Measurements from ENCODE around the gene OTX1.
"Not testable (repeated sequence)": the region's sequence is repeated elsewhere in the genome, so short reads cannot be mapped to it uniquely, and the experiment has no call there.

Gene OTX1

GRCh38 chr2:63050334-63051041 is at the start of gene OTX1:
Gene OTX1 (plus strand): TSS chr2:63050830. CDS start chr2:63052991, 2,161 bp downstream.
- in situ Hi-C loops (cut with MboI; ENCODE audit: low sequenced_read_pairs), result no loop called here

GRCh38 chr2:63001576-63001975 is 49.1 kb upstream of the OTX1 start:
- in situ Hi-C loops (cut with MboI; ENCODE audit: low sequenced_read_pairs), result no loop called here

- in situ Hi-C loops (cut with MboI; ENCODE audit: low sequenced_read_pairs), result no loop called here
Observed at GRCh38 chr2:63003351-63003750, 47.3 kb upstream of the OTX1 start.

DNA sequence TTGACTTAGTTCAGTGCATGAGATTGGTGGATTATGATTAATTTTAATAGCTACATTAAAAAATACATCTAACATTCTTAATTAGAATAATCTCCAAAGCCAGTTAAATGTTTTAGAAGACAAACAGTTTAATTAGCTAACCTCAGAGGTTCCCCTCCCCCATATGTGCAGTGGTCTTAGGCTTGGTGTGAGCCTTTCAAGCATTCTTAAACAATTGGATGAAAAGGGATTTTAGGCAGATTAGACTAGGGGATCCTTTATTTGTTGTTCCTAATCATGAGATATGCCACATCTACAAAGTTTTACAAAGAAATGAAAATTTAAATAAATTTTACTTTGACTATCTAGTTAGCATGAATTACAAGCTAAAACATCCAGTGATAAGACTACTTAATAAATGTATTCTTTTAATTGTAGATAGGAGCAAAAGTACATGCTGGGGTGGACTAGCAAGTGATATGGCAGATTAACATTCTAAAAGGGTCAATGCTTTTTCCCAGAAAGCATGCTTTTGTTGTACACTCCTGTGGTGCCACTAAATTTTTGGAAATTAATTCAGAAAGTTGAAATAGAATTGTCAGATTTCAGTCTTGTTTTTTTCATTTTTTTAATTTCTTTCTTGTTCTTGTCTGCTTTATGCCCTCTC is 42.7 kb upstream of the OTX1 start:
- in situ Hi-C loops (cut with MboI; ENCODE audit: low sequenced_read_pairs), result no loop called here

DNA sequence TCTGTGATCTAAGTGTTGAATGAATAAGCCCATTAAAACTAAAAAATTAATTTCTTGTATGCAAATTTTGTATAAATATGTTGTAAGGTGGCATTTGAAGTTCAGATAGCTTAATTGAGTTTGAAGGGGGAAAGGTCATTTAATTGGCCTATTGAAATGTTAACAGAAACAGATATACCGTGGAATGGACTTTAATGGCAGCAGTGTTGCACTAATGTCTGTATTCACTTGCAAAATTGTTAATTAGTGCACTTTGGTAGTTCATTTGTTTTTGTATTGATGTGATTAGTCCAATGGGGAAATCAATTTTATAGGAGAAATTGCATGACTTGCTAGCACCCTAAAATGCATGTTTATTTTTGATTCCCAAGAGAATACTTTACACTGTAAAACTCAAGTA is 41.8 kb upstream of the OTX1 start:
- in situ Hi-C loops (cut with MboI; ENCODE audit: low sequenced_read_pairs), result no loop called here

GRCh38 chr2:63009490-63009889 is 41.1 kb upstream of the OTX1 start:
- in situ Hi-C loops (cut with MboI; ENCODE audit: low sequenced_read_pairs), result no loop called here

GRCh38 chr2:63012541-63012940 is 38.1 kb upstream of the OTX1 start:
- in situ Hi-C loops (cut with MboI; ENCODE audit: low sequenced_read_pairs), result no loop called here

DNA sequence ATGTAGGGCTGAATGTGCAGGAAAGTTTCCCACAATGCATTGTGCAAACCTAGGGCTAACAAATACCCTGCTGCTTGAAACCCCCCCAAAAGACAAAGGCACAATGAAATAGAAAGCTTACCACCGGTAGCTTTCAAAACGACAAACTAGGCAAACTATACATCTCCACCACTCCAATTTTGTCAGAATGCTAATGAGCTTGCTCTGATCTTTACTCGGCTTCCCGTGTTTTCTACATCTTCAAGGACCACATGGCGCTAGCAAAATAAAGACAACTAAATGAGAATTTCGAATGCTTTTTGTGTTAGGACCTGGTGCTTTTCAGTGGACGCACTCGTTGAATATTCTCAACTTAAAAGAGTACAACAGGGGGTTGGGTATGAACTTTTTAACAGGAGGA is 37.2 kb upstream of the OTX1 start:
- in situ Hi-C loops (cut with MboI; ENCODE audit: low sequenced_read_pairs), result no loop called here

DNA sequence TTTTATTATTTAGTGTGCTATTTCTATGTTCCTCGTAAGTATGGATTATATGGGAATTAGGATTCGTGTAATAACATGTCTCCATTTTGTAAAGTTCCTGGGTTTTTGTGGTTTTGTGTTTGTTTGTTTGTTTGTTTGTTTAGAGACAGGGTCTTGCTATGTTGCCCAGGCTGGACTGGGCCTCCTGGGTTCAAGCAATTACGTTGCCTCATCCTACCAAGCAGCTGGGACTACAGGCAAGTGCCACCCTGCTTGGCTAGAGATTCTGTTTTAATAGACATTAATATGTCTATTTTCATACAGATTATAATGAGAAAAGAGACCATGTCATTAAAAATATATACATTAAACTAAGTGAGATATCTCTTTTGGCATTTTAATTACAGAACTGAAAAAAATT is 35.2 kb upstream of the OTX1 start:
- in situ Hi-C loops (cut with MboI; ENCODE audit: low sequenced_read_pairs), result no loop called here

GRCh38 chr2:63018439-63018838 is 32.2 kb upstream of the OTX1 start:
- in situ Hi-C loops (cut with MboI; ENCODE audit: low sequenced_read_pairs), result no loop called here

DNA sequence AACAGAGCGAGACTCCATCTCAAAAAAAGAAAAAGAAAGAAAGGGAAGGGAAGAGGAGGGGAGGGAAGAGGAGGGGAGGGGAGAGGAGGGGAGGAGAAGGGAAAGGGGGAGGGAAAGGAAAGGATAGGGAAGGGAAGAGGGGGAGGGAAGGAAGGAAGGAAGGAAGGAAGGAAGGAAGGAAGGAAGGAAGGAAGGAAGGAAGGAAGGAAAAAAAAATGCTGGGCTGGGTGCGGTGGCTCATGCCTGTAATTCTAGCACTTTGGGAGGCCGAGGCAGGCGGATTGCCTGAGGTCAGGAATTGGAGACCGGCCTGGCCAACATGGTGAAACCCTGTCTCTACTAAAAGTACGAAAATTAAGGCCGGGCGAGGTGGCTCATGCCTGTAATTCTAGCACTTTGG is 30.9 kb upstream of the OTX1 start:
- in situ Hi-C loops (cut with MboI; ENCODE audit: low sequenced_read_pairs), result not testable (repeated sequence)

DNA sequence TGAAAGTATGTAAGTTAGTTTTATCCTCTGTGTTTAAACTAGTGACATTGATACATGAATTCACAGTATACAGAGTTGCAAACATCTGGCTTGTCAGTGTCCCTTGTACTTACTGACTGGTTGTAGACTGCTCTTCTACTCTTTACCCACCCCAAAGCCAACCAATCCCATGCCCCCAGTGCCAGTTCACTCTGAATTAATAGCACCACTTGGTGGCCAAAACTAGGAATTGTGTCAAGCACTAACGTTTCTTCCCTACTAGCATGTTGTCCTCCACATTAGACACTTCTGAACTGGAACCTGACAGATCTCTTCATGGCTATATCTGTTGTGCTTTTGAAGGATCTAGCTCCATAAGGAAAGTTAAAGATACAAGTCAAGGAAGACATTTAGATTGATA is 27.2 kb upstream of the OTX1 start:
- in situ Hi-C loops (cut with MboI; ENCODE audit: low sequenced_read_pairs), result no loop called here

- in situ Hi-C loops (cut with MboI; ENCODE audit: low sequenced_read_pairs), result no loop called here
Observed at GRCh38 chr2:63027220-63027619, 23.4 kb upstream of the OTX1 start.

DNA sequence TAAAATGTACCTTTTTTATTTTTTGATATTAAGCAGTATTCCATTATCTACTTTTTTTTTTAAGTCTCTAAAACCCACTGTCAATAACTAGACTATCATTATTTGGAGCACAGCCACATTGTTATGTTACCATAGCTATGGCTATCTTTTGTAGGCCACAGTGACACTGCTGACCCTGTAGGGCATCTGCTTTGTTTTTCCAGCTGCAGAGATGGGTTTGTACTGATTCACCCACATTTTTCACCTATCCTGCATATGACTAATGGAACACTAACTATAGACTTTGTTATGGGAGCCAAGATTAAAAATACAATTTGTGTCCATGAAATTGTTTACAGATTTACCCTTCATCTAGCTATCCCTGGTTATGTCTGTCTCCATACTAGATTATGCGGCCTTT is 21.6 kb upstream of the OTX1 start:
- in situ Hi-C loops (cut with MboI; ENCODE audit: low sequenced_read_pairs), result no loop called here

DNA sequence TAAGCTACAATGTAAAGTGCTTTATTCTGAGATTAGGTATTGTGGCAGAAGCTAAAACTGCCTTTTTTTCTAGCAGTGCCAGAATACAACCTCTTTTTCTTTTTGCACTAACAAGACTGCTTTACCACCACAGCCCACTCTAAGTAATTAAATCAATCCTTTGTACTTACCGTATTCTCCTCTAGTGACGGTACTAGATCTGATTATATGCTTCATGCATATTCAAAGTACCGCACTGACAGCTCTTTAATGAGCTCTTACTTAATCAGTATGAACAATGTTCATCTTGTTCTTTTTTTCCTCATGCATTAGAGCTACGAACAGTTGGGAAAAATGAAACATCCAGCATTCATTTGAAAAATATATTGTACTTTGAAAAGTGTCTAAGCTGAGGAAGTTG is 16.1 kb upstream of the OTX1 start:
- in situ Hi-C loops (cut with MboI; ENCODE audit: low sequenced_read_pairs), result no loop called here

GRCh38 chr2:63035169-63035568 is 15.5 kb upstream of the OTX1 start:
- in situ Hi-C loops (cut with MboI; ENCODE audit: low sequenced_read_pairs), result no loop called here

DNA sequence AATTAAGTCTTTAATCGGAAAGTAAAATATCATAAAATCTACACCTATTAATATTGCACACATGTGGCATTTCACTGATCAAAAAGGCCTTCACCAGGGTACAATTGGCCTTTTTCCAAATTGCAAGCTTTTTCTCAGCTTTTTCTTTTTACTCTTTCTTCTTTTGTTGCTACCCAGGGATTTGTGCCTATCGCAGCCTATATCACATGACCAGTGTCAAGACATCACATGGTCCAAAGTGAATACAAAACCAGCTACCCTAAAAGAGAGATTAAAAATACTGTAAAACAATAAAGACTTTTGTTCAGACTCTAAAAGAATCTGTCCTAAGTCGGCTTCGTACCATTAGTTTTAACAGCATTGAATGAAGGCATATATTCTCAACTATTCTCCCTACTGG is 15.0 kb upstream of the OTX1 start:
- in situ Hi-C loops (cut with MboI; ENCODE audit: low sequenced_read_pairs), result no loop called here

DNA sequence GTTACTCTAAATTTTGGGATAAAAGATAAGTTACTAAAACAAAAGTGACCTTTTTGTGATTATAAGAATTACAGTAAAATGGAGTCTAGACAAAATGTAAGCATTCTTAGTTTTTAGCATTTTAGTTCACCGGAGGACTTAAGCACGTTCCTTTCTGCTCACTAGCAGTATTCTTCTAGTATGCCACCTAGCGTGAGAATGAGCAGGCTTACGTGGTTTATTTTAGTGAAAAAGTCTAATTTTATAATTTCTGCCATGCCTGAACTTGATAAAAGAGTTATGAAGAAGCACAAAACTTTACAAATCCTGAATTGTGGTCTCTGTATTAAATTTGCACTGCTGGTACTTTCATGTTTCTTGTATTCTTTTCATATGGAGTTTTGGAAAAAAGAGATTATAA is 12.6 kb upstream of the OTX1 start:
- in situ Hi-C loops (cut with MboI; ENCODE audit: low sequenced_read_pairs), result no loop called here

GRCh38 chr2:63040586-63040985 is 10.0 kb upstream of the OTX1 start:
- in situ Hi-C loops (cut with MboI; ENCODE audit: low sequenced_read_pairs), result no loop called here

- in situ Hi-C loops (cut with MboI; ENCODE audit: low sequenced_read_pairs), result no loop called here
Observed at GRCh38 chr2:63041592-63041991, 9.0 kb upstream of the OTX1 start.

DNA sequence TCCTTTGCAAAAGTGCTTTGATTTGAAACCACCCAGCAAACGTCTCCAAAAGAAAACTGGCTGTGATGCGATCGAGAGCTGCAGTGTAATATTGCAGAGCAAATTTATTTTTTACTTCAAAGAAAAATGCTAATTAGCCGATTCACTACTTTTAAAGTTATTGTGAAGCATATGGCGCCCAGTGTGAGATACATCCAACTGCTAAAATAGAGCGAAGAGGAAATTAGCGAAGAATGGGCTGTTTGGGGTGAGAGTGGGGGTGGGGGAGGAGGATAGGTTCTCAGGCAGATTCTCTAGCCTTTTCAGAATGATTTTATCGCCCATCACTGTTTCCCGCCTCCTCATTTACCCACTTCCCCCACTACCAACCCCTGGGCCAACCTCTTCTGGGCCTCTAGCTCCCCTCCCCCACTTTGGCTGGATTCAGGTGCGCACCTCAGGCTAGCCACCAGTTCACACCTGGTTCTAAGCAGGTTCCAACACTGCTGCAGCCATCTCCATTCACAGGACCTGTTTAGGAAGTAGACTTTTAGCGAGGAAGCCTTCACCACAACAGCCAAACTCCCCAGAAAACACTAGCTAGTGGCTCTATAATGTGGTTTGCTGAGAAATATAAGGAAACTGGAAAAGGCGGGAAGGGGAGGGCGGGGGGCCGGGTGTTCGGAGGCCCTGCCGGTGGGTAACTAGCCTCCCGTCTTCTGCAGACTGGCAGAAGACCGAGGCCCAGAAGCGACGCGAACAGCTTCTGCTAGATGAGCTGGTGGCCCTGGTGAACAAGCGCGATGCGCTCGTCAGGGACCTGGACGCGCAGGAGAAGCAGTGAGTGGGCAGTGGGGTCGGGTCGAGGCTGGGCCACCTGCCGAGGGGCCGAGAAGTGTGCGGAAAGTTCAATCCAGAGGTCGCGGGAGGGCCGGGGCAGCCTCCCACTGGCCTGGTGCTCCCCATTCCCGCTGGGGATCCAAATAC is 6.0 kb upstream of the OTX1 start:
- in situ Hi-C loops (cut with MboI; ENCODE audit: low sequenced_read_pairs), result no loop called here

GRCh38 chr2:63046552-63046951 is 4.1 kb upstream of the OTX1 start:
- in situ Hi-C loops (cut with MboI; ENCODE audit: low sequenced_read_pairs), result no loop called here

Data from HL-60/S4 treated with retinoic acid at 250 ng/mL for 4 days and 3 days (cell line).